ENCODE results near the gene LEF1. TPM values are rescaled to one million over a fixed set of nuclear protein-coding genes. Genes with fewer than 3 reads are reported as not detected.

Gene LEF1
- total RNA-seq, 2 donors from 2014 or later: 3.4 TPM; not detected in 1

DNA sequence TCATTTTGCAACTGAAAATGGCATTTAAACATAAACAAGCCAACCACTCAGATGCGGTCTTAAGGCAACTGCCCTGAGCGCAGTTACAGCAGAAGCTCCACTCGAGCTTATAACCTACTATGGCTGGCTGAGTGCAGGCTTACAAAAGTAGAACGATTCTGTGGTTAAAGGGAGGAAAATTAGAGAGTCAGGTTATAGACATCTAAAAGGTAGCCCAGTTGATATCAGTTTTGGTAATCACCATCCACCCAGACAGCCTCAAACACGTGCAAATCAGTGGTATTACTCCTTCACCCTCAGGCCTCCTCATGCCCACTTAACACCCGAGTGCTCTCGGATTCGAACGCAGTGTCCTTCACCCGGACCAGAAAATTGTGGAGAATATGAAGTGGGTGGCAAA is 3.1 kb downstream of the LEF1 start:
- no peaks in the 10 kb centered on the region for H3K36me3 ChIP-seq
- H3K4me3 ChIP-seq: no peak overlapping the region
- DNase-seq (ENCODE audit: low spot score): no peak
- peaks cover 26 to 31% of the 10 kb centered on the region in 2 donors for H3K27me3 ChIP-seq
- TF ChIP-seq, protein P1, sequence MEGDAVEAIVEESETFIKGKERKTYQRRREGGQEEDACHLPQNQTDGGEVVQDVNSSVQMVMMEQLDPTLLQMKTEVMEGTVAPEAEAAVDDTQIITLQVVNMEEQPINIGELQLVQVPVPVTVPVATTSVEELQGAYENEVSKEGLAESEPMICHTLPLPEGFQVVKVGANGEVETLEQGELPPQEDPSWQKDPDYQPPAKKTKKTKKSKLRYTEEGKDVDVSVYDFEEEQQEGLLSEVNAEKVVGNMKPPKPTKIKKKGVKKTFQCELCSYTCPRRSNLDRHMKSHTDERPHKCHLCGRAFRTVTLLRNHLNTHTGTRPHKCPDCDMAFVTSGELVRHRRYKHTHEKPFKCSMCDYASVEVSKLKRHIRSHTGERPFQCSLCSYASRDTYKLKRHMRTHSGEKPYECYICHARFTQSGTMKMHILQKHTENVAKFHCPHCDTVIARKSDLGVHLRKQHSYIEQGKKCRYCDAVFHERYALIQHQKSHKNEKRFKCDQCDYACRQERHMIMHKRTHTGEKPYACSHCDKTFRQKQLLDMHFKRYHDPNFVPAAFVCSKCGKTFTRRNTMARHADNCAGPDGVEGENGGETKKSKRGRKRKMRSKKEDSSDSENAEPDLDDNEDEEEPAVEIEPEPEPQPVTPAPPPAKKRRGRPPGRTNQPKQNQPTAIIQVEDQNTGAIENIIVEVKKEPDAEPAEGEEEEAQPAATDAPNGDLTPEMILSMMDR (IDR thresholded peaks at IDR 0.05): no peak
- H3K27ac ChIP-seq: no peak overlapping the region
- H3K9me3 ChIP-seq: no peaks in the 10 kb centered on the region
- peaks cover 0 to 29% of the 10 kb centered on the region in 2 donors for H3K4me1 ChIP-seq

DNA sequence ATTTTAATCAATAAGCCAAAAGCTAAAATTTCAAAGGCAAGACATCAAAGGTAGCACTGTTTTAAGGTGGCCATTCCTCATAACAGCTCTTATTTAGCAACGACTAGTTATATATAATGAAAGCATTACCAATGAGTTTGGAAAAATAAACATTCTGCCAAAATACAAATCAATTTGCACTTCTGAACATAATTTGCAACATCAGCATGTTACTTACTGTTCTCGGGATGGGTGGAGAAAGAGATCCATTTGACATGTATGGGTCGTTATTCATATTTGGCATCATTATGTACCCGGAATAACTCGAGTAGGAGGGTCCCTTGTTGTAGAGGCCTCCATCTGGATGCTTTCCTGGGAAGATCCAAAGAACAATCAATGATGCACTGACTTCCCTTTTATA is 5.4 kb downstream of the LEF1 start:
- Histone ChIP-seq H3K27me3 (peaks cover 8 to 14% of the 10 kb centered on the region in 2 donors), H3K4me1 (peaks cover 0 to 19% of the 10 kb centered on the region in 2 donors), H3K9me3 (no peaks in the 10 kb centered on the region), H3K4me3 (no peak overlapping the region), H3K27ac (no peak overlapping the region), H3K36me3 (no peaks in the 10 kb centered on the region)
- DNase-seq (ENCODE audit: low spot score): no peak
- TF ChIP-seq, protein P1 (IDR thresholded peaks at IDR 0.05): no peak

DNA sequence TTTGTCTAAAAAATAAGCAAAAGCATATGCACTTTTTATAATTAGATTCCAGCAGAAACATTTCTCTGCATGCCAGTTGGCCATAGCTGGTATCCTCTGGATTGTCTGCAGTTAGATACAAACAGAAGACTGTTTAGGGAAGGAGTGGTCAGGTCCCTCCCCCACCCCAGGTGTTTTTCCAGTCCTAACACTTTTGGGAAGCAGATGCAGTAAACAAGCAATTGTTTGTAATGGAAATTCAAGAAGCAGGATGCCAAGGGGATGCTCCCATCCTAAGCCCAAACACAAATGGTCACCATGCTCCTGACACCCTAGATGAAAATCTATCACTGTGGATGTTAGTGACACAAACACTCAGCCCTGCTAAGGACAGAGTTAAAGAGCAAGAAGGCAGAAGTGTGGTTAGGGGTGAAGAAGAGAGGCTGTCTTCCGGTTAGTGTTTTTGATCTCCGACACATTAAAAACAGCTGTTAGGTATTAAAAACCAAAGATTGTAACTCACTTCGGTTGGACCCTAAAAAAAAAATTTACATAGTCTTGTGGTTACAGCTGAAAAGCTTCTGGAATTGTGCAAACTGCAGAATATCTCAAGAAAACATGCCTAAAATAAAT is 7.9 kb downstream of the LEF1 start:
- no peak overlapping the region for H3K4me3 ChIP-seq
- no peak overlapping the region for H3K27ac ChIP-seq
- peaks cover under 1 to 2% of the 10 kb centered on the region in 2 donors for H3K27me3 ChIP-seq
- no peak for DNase-seq (ENCODE audit: low spot score)
- TF ChIP-seq, protein P1 (IDR thresholded peaks at IDR 0.05): no peak
- H3K36me3 ChIP-seq: no peaks in the 10 kb centered on the region
- H3K9me3 ChIP-seq: no peaks in the 10 kb centered on the region
- H3K4me1 ChIP-seq: no peaks in the 10 kb centered on the region

DNA sequence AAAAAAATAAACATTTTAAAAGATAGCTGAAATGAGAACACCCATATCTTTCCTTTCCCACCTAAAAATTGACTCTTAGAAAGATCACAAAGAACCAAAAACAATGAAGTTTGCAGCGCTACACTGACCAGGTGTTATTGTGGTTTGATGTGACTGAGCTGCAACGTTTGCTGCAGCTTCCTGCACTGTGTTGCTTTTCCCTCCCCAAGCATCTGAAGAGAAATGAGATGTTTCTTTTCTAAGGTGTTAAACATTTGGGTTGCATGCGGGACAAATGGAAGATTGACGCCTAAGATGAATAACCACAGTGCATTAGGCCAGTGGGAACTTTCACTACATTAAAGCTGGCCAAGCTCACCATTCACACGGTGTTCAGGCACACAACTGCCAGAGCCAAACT is 8.9 kb downstream of the LEF1 start:
- TF ChIP-seq, protein P1 (IDR thresholded peaks at IDR 0.05): no peak
- no peak overlapping the region for H3K4me3 ChIP-seq
- H3K27ac ChIP-seq: no peak overlapping the region
- no peaks in the 10 kb centered on the region for H3K27me3 ChIP-seq
- H3K9me3 ChIP-seq: no peaks in the 10 kb centered on the region
- no peak for DNase-seq (ENCODE audit: low spot score)
- no peaks in the 10 kb centered on the region for H3K4me1 ChIP-seq
- no peaks in the 10 kb centered on the region for H3K36me3 ChIP-seq

DNA sequence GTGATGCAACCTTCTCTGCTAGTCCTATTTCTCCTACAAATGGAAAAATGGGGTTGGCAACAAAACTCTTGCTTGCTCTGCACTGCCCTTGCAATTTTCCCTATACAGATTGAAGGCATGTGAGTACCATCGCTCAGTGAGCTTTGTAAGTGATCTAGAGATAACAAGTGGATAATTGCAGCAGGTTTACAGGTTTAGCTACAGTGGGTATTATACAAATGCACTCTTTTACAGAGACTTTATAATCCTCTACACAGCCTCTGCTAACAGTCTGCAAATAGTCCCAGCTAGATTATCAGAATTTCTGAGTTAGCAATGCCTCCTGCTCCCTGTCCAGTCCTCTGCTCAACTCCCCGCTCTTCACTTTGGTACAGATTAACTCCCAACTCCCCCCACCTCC is 11.1 kb downstream of the LEF1 start:
- H3K9me3 ChIP-seq: no peaks in the 10 kb centered on the region
- H3K36me3 ChIP-seq: no peaks in the 10 kb centered on the region
- DNase-seq (ENCODE audit: low spot score): no peak
- no peak overlapping the region for H3K27ac ChIP-seq
- no peaks in the 10 kb centered on the region for H3K27me3 ChIP-seq
- no peaks in the 10 kb centered on the region for H3K4me1 ChIP-seq
- TF ChIP-seq, protein P1 (IDR thresholded peaks at IDR 0.05): no peak
- H3K4me3 ChIP-seq: no peak overlapping the region

DNA sequence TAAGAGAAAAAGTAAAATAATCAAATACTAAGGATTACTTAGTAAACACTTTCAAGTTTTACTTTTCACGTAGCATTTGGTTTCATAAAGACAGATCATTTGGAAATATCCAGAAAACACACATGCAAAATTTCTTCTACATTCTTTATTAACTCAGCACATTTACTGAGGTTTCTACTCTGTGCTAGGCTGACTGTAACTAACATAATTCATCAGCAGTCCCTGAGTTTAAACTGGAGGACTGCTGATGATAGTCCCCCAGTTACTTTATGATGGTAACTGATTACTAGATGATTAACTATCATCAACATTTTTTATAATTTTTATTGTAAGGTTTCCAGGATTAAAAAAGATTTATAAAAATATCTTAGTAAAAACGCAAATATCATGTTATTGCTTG is 12.3 kb downstream of the LEF1 start:
- H3K4me1 ChIP-seq: no peaks in the 10 kb centered on the region
- H3K27ac ChIP-seq: no peak overlapping the region
- H3K36me3 ChIP-seq: no peaks in the 10 kb centered on the region
- H3K9me3 ChIP-seq: no peaks in the 10 kb centered on the region
- TF ChIP-seq, protein P1 (IDR thresholded peaks at IDR 0.05): no peak
- DNase-seq (ENCODE audit: low spot score): no peak
- no peak overlapping the region for H3K4me3 ChIP-seq
- no peaks in the 10 kb centered on the region for H3K27me3 ChIP-seq

Measured in right atrium auricular region (tissue), 2 donors.